Measurements from ENCODE around the gene FAM120B. TPM values are rescaled to one million over a fixed set of nuclear protein-coding genes. Genes with fewer than 3 reads are reported as not detected.

The FAM120B gene
- total RNA-seq, 4 donors from 2014 or later: 16.8 to 35.0 (median 22.2) TPM

DNA sequence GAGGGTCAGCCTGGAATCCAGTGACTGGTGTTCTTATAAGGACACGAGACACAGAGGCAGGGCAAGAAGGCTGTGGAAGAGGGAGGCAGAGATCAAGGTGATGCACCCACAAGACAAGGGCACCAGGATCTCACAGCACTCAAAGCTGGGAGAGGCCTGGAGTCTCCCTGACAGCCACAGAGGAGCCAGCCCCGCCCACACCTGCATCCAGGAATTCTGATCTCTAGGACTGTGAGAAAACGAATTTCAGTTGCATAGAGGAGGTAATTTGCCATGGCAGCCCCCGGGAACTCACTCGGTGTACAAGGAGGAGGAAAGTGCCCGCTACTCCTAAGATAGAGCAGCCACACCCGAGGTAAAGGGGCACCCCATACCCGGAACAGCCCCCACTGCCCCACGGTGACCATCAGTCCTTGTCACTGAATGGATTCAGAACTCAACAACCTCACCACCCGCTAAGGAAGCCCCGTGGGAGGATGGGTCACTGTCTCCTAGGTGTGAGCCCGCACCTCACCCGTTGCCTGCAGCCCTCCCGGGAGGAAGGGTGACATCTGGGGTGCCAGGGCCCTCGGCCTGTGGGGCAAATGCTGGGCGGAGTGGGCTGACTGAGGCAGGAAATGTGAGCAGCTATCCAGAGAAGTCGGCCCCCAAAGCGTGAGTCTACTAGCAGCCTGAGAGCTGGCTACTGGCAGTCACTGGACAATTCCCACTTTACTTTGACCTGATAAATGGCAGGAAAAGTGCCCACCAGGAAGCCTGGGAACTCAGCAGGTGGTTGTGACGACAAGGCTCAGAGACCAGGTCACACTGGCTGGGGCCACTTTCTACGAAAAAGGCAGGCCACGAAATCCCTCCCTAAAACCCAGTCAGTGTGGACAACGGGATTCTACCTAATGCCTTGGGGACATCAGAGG lies 38.1 kb upstream of the FAM120B start:
- no peak for DNase-seq (ENCODE audit: low spot score)
- TF ChIP-seq, protein P1, sequence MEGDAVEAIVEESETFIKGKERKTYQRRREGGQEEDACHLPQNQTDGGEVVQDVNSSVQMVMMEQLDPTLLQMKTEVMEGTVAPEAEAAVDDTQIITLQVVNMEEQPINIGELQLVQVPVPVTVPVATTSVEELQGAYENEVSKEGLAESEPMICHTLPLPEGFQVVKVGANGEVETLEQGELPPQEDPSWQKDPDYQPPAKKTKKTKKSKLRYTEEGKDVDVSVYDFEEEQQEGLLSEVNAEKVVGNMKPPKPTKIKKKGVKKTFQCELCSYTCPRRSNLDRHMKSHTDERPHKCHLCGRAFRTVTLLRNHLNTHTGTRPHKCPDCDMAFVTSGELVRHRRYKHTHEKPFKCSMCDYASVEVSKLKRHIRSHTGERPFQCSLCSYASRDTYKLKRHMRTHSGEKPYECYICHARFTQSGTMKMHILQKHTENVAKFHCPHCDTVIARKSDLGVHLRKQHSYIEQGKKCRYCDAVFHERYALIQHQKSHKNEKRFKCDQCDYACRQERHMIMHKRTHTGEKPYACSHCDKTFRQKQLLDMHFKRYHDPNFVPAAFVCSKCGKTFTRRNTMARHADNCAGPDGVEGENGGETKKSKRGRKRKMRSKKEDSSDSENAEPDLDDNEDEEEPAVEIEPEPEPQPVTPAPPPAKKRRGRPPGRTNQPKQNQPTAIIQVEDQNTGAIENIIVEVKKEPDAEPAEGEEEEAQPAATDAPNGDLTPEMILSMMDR (IDR thresholded peaks at IDR 0.05): no peak
- no peak for ATAC-seq (ENCODE audit: low FRiP score)

DNA sequence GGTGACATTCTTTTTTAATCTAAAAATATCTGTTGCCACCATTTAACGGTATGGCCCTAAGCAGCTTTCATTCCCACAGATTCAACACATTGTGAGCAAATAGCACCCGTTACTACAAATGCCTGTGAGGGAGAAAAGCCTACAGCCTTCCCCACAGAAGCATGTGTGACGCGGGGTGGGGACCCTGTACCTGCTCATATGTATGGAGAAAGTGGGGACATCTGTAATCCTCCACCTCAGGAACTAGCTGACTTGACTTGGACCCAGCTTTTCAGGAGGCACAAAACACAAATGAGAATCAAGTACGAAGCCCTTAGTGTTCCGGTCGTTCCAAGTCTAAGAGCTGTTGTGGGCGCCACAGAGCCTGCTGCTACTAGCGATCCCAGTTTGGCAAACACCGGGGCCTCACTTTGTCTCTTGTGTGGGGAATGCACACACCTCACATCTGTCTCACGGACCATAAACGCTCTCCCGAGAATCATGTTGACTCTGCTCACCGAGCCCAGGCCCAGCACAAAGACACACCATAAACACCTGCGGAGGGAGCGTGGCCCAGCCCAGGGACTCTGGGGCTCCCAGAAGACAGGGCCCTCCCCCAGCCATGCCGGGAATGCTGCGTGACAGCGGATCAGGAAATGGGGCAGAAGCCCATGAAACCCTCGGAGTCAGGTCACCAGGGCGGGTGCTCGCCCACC lies 37.3 kb upstream of the FAM120B start:
- DNase-seq (ENCODE audit: low spot score) (no peak), ATAC-seq (ENCODE audit: low FRiP score) (no peak)
- TF ChIP-seq, protein P1 (IDR thresholded peaks at IDR 0.05): no peak

DNA sequence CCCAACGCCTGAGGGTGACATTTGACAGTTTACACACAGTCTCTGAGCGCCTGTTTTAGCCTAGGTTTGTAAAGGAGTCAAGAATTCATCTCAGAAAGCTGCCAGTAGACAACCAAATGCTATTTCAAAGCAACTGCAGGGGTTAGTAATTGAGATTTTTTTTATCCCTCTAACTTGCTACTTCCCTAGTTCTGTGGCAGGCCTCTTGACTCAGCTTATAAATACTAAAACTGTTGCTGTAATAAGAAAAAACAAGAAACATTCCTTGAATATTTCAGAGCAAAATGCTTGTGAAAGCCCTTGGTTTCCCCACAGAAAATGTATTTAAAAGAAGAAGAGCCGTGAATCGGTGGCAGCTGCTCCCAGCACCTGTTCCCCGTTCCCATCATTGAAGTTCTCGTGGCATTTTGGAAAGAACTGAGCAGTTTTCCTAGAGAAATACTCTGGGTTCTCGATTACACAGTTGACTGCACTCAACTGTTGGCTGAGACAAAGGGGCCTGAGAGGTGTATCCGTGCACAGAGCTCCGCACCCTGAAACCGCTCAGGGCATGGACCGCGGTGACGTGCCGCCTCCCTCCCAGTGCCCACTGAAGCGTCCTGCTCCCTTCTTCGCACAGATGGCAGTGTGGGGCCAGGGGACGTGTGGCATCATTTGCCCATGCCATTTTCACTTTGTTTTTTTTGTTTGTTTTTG lies 36.6 kb upstream of the FAM120B start:
- TF ChIP-seq, protein P1 (IDR thresholded peaks at IDR 0.05): no peak
- ATAC-seq (ENCODE audit: low FRiP score): no peak
- no peak for DNase-seq (ENCODE audit: low spot score)

DNA sequence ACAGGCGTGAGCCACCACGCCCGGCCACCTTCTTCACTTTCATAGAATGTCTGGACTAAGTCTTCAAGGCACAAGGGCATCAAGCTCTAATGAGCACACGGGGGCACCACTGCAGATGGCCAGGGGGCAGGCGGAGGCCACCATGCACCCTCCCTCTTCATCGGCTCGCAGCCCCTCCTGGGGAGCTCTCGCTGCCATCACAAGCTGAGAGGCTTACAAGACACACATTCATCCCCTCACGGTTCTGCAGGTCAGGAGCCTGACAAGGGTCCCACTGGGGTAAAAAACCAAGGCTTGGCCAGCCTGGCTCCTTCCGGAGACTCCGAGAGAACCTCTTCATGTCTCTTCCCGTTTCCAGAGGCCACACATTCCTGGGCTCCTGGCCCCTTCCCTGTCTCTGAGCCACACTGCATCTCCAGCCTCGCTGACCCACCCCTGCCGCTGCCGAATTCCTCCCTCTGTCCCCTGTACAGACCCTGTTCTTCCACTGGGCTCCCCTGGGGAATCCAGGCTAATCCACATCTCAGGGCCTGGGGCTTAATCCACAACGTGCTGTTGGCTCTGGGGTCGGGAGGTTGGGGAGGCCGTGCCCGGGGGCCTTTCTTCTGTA lies 35.5 kb upstream of the FAM120B start:
- TF ChIP-seq, protein P1 (IDR thresholded peaks at IDR 0.05): no peak
- DNase-seq (ENCODE audit: low spot score) (no peak), ATAC-seq (ENCODE audit: low FRiP score) (no peak)

DNA sequence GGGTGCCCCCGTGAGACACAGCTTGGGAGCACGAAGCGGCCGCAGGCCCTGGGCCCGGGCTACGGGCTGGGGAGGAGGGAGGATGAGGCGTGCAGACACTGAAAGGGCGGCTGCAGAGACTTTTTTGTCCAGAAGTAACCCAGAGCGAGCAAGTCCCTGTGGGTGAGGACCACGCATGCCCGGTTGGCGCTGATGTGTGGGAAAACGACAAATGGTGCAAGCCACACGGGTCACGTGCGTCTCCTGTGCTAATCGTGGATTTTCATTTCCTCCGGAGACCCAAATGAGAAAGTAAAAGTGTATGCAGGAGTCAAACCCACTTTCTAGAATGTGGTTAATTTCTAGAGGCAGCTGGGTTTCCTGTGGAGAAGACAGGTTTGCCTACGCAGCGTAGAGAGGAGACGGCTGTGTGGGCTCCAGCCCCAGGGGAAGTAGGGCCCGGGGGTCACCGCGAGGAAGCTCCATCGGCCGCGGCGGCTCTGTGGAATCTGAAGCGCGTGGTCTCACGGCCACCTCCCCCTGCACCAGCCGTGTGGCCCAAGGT lies 34.7 kb upstream of the FAM120B start:
- TF ChIP-seq, protein P1 (IDR thresholded peaks at IDR 0.05): no peak
- DNase-seq (ENCODE audit: low spot score): no peak
- no peak for ATAC-seq (ENCODE audit: low FRiP score)

DNA sequence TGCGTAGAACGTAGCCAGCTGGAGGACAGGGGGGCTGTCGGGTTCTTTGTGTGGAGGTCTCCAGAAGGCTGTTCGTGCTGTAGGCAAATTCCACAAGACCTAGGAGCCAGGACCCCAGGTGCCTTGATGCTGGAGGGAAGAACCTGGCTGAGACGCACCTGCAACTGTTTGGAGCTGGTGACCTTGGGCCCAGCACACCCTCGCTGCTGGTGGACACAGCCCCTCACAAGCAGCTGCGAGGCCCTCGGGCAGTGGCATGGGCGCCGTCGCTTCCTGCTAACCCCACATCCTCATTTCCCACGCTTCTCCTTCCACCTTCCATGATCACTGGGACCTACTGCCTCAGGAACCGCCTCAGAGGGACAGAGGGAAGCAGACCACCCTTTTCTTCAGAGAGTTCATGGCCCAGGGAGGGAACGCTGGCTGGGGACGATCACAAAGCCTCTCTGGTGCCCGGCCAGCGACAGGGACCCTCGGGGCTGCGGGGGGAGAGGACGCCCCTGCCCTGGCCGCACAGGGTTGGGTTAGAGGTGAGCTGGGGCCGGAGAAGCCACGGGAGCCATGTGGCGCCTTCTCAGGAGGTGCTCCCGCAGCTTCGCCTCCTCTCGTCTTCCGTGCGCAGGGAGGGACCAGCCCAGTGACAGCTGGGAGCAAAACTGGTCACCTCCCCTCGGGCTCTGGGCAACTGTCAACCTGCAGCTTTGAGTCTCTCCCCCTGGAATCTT lies 34.1 kb upstream of the FAM120B start:
- no peak for ATAC-seq (ENCODE audit: low FRiP score)
- TF ChIP-seq, protein P1 (IDR thresholded peaks at IDR 0.05): no peak

More for the DNA sequence above, 34.1 kb upstream of the FAM120B start:
- no peak for DNase-seq (ENCODE audit: low spot score)

Measured in omental fat pad (tissue), 4 donors.